H4 (cell line): ENCODE data around the gene IFIT1B. TPM values are rescaled to one million over a fixed set of nuclear protein-coding genes. Genes with fewer than 3 reads are reported as not detected.
"Not testable (repeated sequence)": the region's sequence is repeated elsewhere in the genome, so short reads cannot be mapped to it uniquely, and the experiment has no call there.

Experiments used
- DNase-seq: peaks from one replicate; pipeline ENCODE4 v3.0.0-alpha.2; 2015; ENCODE audit warnings: low spot score
- total RNA-seq: library from RNA; depleted of rRNA; stranded (reverse); fragments of >200 nt; shearing (Covaris generic); gene quantifications from 2 replicates; pipeline ENCODE4 v1.2.3, GENCODE V29; 2014

Gene IFIT1B
- total RNA-seq, 1 experiment from 2014 or later: 0.12 TPM

DNA sequence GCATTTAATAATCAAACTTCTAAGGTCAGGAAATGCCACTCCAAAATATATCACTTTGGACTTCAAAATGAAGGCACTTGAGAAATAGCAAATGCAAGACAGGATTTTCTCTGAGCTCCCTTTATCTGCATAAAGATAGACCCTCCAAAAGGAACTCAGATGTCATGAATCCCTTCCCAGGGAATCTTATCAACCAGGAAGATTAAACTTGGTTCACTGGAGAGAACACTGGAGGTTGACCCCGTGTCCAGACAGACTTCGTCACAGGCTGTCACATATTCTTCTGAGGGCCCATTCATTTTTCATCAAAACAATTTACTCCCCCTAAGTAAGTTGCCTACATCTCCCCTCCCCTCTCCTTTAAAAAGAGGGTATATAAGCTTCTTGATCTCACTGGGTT lies 28.9 kb upstream of the IFIT1B start:
- DNase-seq: no peak

GRCh38 chr10:89350631-89351315 lies 27.1 kb upstream of the IFIT1B start:
- DNase-seq: not testable (repeated sequence)

DNA sequence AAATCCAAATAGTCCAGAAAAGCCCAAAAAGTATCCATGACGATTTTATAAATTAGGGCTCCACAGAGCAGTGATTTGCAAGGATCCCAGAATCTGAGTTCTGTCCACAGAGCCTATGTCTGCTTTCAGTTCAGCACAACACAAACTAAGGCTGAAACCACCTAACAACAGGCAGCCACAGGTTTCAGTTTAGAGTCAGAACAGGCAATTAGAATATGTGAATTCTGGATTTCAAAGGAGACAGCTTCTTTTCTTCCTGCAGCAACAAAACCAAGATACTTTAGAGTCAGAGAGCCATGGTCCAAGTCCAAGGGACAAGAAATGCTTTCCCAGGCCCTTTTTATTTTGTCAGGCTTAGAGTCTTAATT lies 26.5 kb upstream of the IFIT1B start:
- no peak for DNase-seq

DNA sequence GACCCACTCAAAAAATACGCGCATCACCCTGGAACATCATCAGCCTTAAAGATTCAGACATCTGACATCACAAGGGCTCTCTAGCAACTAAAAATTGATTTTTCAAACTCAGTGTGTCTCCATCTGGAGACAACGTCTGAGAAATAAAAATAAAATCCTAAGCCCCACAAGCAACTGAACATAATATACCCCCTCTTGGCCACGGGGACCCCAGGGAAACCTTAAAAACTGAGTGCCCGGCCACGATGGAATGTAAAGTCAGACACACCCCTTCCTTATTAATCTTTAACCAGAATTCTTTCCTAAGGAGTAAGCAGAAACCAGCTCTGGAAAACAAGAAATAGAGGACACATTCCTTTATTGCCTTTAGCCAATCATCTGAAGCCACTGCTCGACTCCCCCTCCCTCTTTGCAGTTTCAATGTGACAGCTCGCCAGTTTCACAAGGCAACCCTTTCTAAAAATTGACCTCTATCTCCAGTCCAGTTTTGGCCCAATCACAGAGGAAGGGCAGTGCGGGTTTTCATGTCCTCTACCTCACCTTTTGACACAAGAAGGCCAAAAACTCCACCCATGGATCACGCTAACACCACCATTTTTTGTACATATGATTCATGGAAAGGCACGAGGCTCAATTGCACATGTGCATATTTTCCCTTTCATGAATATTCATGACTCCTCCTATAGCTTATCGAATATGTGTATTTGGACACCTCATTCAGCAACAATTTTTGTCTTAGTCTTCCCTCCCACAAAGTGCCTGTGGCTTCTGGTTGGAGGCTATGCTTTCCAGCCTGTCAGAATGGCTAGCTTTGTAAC lies 25.9 kb upstream of the IFIT1B start:
- DNase-seq: peak; percentile 50

DNA sequence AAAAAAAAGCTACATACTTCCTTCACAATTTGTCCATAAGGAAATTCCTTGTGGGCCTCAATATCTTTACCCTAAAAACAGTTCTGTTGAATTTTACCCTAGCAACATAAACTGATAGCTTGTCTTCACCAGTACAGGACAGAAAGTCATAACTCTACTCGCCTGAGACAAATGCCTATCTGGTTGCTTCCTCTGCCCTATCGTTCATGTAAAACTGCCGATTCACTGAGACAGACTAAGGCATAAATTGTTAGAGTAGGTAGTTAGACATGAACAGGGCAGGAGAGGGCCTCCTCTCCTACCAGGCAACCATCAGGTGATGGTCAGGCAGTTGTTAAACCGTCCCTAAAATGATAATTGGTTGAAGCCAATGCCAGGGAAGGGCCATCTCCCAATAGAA lies 25.1 kb upstream of the IFIT1B start:
- no peak for DNase-seq

DNA sequence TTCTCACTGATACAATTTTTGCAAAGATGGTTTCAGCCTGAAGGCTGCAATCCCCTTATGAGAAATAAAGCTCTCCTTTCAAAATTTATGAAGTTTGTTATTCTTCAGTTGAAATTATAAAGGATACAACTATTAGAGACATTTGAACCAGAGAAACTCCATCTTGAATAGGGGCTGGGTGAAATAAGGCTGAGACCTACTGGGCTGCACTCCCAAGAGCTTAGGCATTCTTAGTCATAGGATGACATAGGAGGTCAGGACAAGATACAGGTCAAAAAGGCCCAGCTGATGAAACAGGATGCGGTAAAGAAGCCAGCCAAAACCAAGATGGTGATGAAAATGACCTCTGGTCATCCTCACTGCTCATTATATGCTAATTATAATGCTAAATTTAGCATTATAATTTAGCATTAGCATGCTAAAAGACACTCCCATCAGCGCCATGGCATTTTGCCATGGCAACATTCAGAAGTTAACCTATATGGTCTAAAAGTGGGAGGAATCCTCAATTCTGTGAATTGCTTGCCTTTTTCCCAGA lies 22.4 kb upstream of the IFIT1B start:
- DNase-seq: no peak

GRCh38 chr10:89357096-89357495 lies 20.8 kb upstream of the IFIT1B start:
- DNase-seq: no peak

- no peak for DNase-seq
Measured at GRCh38 chr10:89357975-89358374, 19.9 kb upstream of the IFIT1B start.

DNA sequence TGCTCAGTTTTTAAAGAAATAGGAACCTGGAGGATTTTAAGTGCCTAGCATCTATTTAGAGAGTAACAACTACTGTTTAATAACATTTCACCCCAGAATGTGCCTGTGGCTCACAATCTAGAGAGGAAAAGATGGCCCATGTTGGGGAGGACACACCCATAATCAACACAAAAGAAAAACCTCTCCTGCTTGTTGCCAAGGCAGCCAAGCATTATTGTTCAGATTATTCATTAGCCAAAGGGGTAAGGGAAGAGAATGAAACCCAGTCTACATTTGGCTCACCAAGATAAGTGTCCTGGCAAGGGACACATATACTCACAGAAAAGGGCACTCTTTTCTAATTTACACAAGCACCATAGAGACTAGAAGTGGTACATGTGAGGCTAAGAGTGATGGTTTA lies 17.7 kb upstream of the IFIT1B start:
- DNase-seq: no peak

GRCh38 chr10:89362929-89363328 lies 14.9 kb upstream of the IFIT1B start:
- no peak for DNase-seq

DNA sequence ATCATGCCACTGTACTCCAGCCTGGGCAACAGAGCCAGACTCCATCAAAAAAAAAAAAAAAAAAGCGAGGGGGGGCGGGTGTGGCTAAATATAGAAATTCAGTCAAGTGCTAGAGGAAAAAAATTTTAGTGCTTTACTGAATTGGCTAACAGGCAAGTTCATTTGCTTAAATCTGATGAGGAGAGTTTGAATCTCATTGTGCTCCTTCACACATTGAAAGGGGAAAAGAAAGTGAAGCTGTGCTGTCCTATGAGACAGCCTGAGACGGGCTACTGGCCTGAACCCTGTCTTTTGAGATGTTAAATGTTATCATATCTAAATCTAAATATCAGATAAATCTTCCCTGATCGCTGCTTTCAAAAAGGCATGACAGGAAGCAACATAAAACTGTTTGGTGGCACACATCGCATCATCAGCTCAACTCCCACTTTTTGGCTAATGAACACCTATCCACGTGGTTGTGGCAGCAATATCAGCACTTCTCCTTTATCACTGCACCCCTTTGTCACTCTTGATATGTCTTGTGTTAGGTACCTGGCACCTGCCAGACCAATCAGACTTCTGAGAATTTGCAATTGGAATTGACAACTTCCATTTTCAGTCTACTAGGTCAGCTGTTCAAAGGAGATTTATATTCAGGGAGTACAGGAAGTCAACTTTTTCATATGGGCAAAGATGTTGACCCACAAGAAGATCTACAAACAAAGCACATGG lies 14.0 kb upstream of the IFIT1B start:
- no peak for DNase-seq

DNA sequence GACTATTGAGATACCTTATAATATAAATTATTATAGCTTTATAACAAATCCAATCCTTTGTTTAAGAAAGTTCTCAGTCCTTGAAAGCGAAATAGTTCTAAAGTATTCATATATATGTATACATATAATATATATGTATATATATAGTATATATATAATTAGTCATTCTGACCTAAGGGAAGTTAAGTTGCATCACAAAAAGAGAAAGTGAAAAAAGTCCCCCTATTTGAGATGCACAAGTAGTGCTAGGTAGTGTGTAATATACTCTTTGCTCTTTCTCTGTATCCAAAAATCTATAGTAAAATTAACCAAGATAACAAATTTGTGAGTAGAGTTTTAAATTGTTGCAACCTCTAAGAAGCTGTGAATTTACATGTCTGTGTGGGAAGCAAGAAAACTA lies 13.3 kb upstream of the IFIT1B start:
- no peak for DNase-seq

DNA sequence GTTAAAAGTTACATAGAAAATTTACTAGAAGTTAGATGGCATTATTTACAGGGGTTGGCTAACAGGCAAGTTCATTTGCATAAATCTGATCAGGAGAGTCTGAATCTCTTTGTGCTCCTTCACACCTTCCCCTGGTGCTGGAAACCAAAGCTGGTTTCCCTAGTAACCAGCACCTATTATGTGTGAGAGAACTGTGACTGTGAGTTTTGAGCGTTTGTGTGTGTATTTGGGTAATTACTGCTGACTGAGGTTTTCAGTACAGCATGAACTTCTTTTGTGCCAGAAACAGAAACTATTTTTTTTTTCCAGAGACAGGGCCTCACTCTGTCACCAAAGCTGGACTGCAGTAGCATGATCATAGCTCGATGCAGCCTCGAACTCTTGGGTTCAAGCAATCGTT lies 10.3 kb upstream of the IFIT1B start:
- DNase-seq: no peak

DNA sequence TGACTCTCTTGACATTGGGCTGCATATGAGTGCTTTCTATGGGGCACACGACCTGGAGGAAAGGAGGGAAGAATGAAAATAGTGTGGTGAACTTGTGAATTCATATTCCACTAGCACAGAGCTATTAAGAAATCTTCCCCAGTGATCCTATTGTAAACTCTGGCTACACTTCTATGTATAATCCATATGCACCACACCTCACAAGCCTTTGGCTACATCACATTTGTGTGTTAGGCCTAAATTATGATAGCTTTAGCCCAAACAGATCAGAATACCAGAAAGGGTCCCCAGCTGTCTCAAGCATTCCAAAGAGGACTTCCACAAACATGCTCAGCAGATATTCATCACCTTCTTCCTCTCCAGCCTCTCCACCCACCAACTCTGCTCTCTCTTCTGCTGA lies 9.7 kb upstream of the IFIT1B start:
- no peak for DNase-seq

- peak; percentile 23 for DNase-seq
Measured at GRCh38 chr10:89369156-89370105, 8.4 kb upstream of the IFIT1B start.

DNA sequence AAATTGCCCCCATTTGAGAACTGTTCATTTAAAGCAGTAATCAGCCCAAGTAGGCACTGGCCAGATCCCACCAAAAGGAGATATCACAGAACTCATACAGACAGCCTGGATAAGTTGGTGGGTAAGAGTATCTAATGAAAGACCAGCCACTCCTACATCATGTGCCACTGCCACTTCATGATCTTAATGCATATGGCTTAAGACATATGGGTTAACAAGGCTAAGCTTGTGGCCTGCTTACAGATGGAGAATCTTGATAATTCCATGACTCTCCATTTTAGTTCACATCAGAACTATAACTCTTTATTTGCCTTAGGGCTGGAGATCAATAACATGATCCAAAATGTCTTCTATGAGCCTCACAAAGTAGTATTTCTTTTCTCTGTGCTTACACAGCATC lies 6.8 kb upstream of the IFIT1B start:
- DNase-seq: no peak

GRCh38 chr10:89371987-89372386 lies 5.9 kb upstream of the IFIT1B start:
- DNase-seq: no peak

DNA sequence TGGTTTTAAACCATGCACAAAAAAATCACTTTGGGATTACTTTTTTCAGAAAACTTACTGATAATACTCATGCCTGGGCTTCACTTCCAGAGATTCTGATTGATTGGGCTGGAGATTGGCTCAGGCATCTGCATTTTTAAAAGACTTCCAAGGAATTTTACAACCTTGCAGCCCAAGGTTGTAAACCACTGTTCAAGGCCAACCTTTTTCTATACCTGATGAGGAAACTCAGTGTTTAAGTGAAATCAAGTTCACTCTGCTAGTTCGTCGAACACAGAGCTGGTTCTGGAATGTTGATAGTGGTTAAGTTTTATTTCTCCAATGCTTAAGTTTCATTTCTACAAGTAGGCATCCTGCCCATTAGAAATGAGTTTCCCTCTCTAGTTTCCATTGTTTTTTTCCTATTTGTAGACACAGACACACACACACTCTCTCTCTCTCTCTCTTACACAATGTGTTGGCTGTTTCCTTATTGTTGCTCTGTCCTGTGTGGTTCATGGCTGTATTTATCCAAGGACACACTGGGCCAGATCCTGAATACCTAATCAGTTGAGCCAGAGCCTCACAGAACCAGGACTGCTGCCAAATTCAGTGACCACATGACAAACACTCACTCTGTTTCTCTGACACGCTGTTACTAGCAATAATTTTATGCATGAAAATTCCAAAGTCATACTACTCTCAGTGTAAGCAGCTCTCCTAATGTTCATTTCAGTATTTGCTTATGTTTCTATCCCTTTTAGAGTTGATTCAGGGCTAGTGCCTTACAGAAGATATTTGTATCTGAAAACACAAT lies 3.7 kb upstream of the IFIT1B start:
- peak; percentile 90 for DNase-seq

DNA sequence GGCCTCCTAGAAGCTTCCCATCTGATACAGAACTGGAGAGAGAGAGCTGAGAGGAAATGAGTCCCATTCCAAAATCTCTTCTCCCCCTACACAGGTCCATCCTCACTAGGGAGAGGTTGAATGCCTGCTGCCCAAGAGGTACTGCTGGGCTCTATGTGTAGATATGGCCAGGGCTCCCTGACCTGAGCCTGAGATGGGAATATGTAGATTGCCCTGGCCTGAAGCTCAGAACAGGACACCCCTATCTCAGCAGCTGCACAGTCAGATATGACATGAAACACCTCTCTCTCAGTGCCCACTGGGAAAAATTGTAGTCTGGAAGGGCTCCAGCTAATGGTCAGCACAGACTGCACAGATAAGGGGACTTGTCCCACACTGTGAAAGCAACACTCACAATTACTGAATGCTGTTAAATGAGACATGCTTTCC lies 3.1 kb upstream of the IFIT1B start:
- no peak for DNase-seq

DNA sequence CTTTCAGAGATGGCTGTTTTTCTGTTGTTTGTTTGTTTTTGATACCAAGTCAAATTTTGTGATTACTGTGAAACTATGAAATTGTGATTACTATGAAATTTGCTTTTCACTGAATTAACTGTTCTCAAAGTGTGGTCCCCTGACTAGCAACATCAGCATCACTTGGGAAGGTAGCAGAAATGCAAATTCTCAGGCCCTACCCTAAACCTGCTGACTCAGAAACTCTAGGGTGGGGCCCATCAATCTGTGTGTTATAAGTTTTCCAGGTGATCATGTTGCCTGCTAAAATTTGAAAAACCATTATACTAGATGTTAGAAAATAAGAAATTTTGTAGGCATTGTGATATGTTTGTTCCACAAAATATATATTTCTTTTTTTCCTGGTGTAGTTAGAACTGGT lies 1.2 kb downstream of the IFIT1B start:
- DNase-seq: no peak

DNA sequence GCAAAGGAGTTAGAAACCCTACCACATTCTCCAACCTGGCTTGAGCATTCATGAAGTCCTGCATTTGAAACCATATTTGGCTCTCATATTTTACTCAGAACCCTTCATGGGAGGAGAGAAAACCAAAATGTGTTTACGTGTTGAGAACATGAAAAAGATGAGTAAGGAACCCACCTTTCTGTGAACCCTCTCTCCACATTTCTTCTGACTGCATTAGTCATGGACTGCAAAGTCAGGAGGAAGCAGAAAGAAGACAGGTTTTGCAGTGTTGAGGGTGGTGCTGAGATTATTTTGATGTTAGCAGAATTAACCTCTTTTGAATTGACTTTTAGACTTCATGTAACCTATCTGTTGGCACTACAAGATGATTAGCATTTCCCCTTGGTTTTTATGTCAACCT lies 4.9 kb downstream of the IFIT1B start:
- DNase-seq: no peak
